KMS-11 (cell line): ENCODE results near the gene GALNT15.
A peak's percentile ranks its signal among the peaks of the same experiment; 100 is the strongest.

Experiments used
- H2AFZ ChIP-seq: fragments of 200-600 bp; sonication (generic); 2 replicates; pipeline ENCODE4 v1.6.1; 2016; ENCODE audit warnings: antibody characterized with exemption, mixed run types, low read depth
- H3K27ac ChIP-seq: fragments of 200-600 bp; sonication (generic); 2 replicates; pipeline ENCODE4 v1.6.1; 2016; ENCODE audit warnings: mild to moderate bottlenecking, mixed run types
- H3K27me3 ChIP-seq: fragments of 200-600 bp; sonication (generic); 2 replicates; pipeline ENCODE4 v1.6.1; 2017; ENCODE audit warnings: mild to moderate bottlenecking, low read depth, mixed run types, moderate library complexity; ENCODE audit not compliant: insufficient read depth
- H3K36me3 ChIP-seq: fragments of 200-600 bp; sonication (generic); 2 replicates; pipeline ENCODE4 v1.6.1; 2017; ENCODE audit warnings: mild to moderate bottlenecking, mixed run types; ENCODE audit not compliant: insufficient read depth
- H3K4me1 ChIP-seq: fragments of 200-600 bp; sonication (generic); 2 replicates; pipeline ENCODE4 v1.6.1; 2016; ENCODE audit warnings: mild to moderate bottlenecking, low read depth, mixed run types; ENCODE audit not compliant: poor library complexity, severe bottlenecking
- H3K4me2 ChIP-seq: fragments of 200-600 bp; sonication (generic); 2 replicates; pipeline ENCODE4 v1.7.0; 2016; ENCODE audit warnings: mild to moderate bottlenecking, mixed run types
- H3K4me3 ChIP-seq: fragments of 200-600 bp; sonication (generic); IDR thresholded peaks from 2 replicates; pipeline ENCODE4 v1.6.1; 2017; ENCODE audit warnings: low read depth, low read length, mixed read lengths; ENCODE audit not compliant: insufficient read depth
- H3K79me2 ChIP-seq: fragments of 200-600 bp; sonication (generic); 2 replicates; pipeline ENCODE4 v1.6.1; 2016; ENCODE audit warnings: low read depth, mixed run types; ENCODE audit not compliant: insufficient read depth
- H3K9ac ChIP-seq: fragments of 200-600 bp; sonication (generic); 2 replicates; pipeline ENCODE4 v1.6.1; 2016; ENCODE audit warnings: mild to moderate bottlenecking, mixed run types
- H4K20me1 ChIP-seq: fragments of 200-600 bp; sonication (generic); 2 replicates; pipeline ENCODE4 v1.6.1; 2016; ENCODE audit warnings: mild to moderate bottlenecking, mixed run types; ENCODE audit not compliant: insufficient read depth
- CTCF ChIP-seq: fragments of 200-600 bp; sonication (generic); conservative IDR thresholded peaks from 2 replicates; pipeline ENCODE4 v1.6.1; 2017; ENCODE audit warnings: low read depth, mild to moderate bottlenecking, antibody characterized with exemption, low read length, moderate library complexity, mixed read lengths

Gene GALNT15

GRCh38 chr3:16242177-16242576 lies 67.7 kb downstream of the GALNT15 start:
- no peaks in the 10 kb centered on the region for H3K79me2 ChIP-seq
- H3K4me3 ChIP-seq: no peak overlapping the region
- H3K4me2 ChIP-seq: no peak overlapping the region
- no peaks in the 10 kb centered on the region for H3K4me1 ChIP-seq
- no peak for TF ChIP-seq CTCF
- no peaks in the 10 kb centered on the region for H3K36me3 ChIP-seq
- no peaks in the 10 kb centered on the region for H3K27me3 ChIP-seq
- no peak overlapping the region for H3K9ac ChIP-seq
- no peak overlapping the region for H3K27ac ChIP-seq
- no peaks in the 10 kb centered on the region for H4K20me1 ChIP-seq
- H2AFZ ChIP-seq: no peak overlapping the region

DNA sequence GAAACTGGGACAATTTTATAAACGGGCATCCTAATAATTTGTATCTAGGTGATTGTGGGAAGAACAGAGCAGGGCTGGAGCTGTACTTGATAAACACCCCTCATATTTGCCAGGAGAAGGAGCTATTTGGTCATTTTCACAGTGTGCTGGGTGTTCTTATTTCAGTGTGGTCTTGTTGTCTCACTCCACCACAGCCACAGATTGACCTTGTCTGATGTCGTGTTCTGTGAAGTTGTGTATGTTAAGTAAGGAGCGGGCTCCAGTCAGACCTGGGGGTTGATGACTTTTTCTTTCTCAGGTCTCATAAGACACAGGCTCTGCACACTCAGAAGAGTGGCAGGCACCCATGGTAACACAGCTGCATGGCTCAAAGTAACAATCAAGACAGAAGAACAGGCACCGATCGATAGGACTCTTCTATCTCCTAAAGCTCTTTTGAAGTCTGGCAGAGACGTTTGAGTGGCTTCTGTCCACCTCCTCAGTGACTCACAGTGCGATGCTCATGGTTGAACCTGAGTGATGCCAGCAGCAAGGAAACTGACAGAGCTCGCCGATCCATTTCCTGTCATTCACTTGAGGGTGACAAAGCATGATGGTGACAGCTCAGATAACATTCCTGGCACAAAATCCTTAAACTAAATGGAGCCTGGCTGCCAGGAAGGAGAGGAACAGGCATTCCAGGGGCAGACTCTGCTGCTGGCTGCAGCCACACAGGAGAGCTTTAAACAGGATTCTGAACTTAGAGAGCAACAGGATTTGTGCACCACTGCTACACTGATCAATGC lies 69.4 kb downstream of the GALNT15 start:
- no peak overlapping the region for H3K9ac ChIP-seq
- no peak overlapping the region for H3K4me3 ChIP-seq
- TF ChIP-seq CTCF: no peak
- no peak overlapping the region for H2AFZ ChIP-seq
- no peak overlapping the region for H3K4me2 ChIP-seq
- no peaks in the 10 kb centered on the region for H3K27me3 ChIP-seq
- H3K36me3 ChIP-seq: no peaks in the 10 kb centered on the region
- no peaks in the 10 kb centered on the region for H3K79me2 ChIP-seq
- no peak overlapping the region for H3K27ac ChIP-seq
- H3K4me1 ChIP-seq: peaks cover 3% of the 10 kb centered on the region
- H4K20me1 ChIP-seq: no peaks in the 10 kb centered on the region

DNA sequence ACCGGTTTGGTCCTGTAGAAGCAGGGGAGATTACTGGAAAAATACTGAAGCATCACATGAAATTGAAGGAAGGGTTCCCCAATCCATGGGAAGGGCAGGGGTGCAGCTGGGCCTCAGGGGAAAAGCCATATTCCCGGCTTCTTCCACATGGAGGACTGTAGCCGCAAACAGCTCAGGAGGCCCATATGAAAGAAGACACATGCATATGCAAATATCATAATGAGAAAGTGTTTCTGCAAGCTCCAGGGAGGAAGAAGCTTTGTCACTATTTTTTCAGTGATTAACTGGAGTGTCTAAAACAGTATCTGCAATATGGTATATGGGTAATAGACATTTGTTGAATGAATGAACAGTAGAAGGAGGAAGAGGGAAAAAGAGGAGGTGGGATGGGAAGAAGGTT lies 71.1 kb downstream of the GALNT15 start:
- no peaks in the 10 kb centered on the region for H3K79me2 ChIP-seq
- TF ChIP-seq CTCF: no peak
- no peaks in the 10 kb centered on the region for H4K20me1 ChIP-seq
- H2AFZ ChIP-seq: no peak overlapping the region
- no peak overlapping the region for H3K4me2 ChIP-seq
- H3K9ac ChIP-seq: no peak overlapping the region
- H3K27ac ChIP-seq: no peak overlapping the region
- no peaks in the 10 kb centered on the region for H3K36me3 ChIP-seq
- peaks cover 3% of the 10 kb centered on the region for H3K4me1 ChIP-seq
- H3K27me3 ChIP-seq: no peaks in the 10 kb centered on the region
- H3K4me3 ChIP-seq: no peak overlapping the region

DNA sequence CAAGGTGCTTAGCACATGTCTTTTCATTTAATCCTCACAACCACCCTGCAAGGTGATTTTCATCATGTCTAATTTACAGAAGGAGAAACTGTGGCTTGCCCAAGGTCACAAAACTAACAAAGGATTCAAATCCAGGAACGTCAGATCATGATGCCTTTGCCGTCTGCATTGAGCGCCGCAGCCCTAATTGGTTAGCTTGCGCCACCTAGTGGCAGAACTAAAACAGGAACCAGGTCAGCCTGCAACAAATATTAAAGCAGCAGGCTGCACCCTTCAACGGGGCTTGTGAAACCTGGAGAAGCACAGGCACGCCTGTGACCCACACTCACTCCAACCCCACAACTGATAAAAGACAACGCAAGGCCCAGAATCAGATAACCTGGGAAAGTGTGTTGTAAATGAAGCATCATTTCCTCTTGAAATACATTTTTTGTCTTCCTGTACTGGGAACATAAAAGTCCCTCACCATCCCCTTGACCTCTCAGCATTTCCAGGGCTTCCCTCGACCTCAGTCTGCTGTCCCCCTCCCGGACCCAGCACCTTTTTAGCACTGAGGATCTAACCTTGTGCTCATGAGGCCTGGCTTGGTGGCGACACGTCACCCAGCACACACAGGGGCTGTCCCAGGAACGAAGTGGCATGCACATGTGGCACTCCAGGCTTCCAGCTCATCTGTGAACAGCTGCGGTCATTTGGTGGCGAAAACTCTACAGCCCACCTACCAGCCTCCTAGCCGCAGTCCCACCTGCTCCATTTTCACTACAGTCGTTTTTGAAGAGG lies 73.0 kb downstream of the GALNT15 start:
- H3K4me3 ChIP-seq: no peak overlapping the region
- no peaks in the 10 kb centered on the region for H3K79me2 ChIP-seq
- H3K4me1 ChIP-seq: peaks cover 3% of the 10 kb centered on the region
- peak overlapping the region; percentile 80 for H2AFZ ChIP-seq
- peak overlapping the region; percentile 54; the same call in 1 of the 2 replicates for H3K4me2 ChIP-seq
- no peaks in the 10 kb centered on the region for H4K20me1 ChIP-seq
- H3K9ac ChIP-seq: peak overlapping the region; percentile 56; the same call in 1 of the 2 replicates
- TF ChIP-seq CTCF: peak; percentile 92
- no peaks in the 10 kb centered on the region for H3K36me3 ChIP-seq
- peak overlapping the region; percentile 49; the same call in 1 of the 2 replicates for H3K27ac ChIP-seq
- no peaks in the 10 kb centered on the region for H3K27me3 ChIP-seq
